ENCODE data around the gene NCKAP5. TPM values are rescaled to one million over a fixed set of nuclear protein-coding genes. Genes with fewer than 3 reads are reported as not detected.

Gene NCKAP5
- total RNA-seq, 1 donor from 2014 or later: 0.87 TPM

DNA sequence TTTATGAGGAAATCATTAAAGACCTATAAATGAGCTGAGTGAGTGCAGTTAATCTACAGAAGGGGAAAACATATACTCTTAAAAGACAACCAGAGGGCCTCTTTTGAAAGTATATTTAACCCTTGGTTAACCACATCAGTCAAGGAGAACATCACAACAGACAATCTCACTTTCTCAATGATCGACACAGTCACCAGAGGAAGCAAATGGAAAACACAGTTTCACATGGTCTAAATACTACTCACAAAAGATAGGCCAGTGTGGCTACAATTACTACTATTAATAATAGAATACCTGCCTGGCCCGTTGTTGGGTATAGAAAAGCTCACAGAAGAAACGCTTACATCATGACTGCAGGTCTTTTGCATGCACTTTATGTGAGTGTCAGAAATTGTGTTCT, 426.2 kb downstream of the NCKAP5 start:
- DNase-seq (ENCODE audit: low spot score): no peak
- no peaks in the 10 kb centered on the region for H3K9me3 Mint-ChIP-seq (ENCODE audit: low read depth)
- no peaks in the 10 kb centered on the region for H3K36me3 Mint-ChIP-seq (ENCODE audit: low read depth)
- H3K27me3 Mint-ChIP-seq (ENCODE audit: low read depth): peaks cover 2% of the 10 kb centered on the region
- H3K27ac Mint-ChIP-seq (ENCODE audit: unreplicated experiment): no peak overlapping the region
- H3K4me3 Mint-ChIP-seq (ENCODE audit: unreplicated experiment): no peak overlapping the region
- H3K4me1 Mint-ChIP-seq (ENCODE audit: low read depth): no peaks in the 10 kb centered on the region
- TF ChIP-seq, protein P1, sequence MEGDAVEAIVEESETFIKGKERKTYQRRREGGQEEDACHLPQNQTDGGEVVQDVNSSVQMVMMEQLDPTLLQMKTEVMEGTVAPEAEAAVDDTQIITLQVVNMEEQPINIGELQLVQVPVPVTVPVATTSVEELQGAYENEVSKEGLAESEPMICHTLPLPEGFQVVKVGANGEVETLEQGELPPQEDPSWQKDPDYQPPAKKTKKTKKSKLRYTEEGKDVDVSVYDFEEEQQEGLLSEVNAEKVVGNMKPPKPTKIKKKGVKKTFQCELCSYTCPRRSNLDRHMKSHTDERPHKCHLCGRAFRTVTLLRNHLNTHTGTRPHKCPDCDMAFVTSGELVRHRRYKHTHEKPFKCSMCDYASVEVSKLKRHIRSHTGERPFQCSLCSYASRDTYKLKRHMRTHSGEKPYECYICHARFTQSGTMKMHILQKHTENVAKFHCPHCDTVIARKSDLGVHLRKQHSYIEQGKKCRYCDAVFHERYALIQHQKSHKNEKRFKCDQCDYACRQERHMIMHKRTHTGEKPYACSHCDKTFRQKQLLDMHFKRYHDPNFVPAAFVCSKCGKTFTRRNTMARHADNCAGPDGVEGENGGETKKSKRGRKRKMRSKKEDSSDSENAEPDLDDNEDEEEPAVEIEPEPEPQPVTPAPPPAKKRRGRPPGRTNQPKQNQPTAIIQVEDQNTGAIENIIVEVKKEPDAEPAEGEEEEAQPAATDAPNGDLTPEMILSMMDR (IDR thresholded peaks at IDR 0.05): no peak

DNA sequence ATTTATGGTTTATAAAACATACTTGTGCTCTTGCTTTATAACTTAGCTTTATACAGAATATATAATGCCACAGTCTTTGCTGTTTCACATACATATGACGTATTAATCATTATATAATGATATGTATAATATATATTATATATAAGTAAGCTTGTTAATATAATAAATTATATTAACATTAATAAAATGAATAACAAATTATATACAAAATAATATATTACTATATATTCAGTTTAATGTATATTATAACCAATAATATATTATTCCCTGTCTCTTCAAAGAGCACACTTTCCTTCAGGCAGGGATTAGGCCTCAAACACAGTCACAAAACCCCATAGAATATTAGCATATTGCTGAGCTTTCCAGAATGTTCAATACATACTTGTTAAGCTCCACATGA, 427.6 kb downstream of the NCKAP5 start:
- Mint-ChIP-seq H3K4me3 (ENCODE audit: unreplicated experiment) (no peak overlapping the region), H3K4me1 (ENCODE audit: low read depth) (no peaks in the 10 kb centered on the region), H3K27me3 (ENCODE audit: low read depth) (no peaks in the 10 kb centered on the region), H3K9me3 (ENCODE audit: low read depth) (no peaks in the 10 kb centered on the region), H3K36me3 (ENCODE audit: low read depth) (no peaks in the 10 kb centered on the region), H3K27ac (ENCODE audit: unreplicated experiment) (no peak overlapping the region)
- DNase-seq (ENCODE audit: low spot score): no peak
- TF ChIP-seq, protein P1 (IDR thresholded peaks at IDR 0.05): no peak

- Mint-ChIP-seq H3K27me3 (ENCODE audit: low read depth) (no peaks in the 10 kb centered on the region), H3K9me3 (ENCODE audit: low read depth) (no peaks in the 10 kb centered on the region), H3K4me3 (ENCODE audit: unreplicated experiment) (no peak overlapping the region), H3K4me1 (ENCODE audit: low read depth) (no peaks in the 10 kb centered on the region), H3K27ac (ENCODE audit: unreplicated experiment) (no peak overlapping the region), H3K36me3 (ENCODE audit: low read depth) (no peaks in the 10 kb centered on the region)
- TF ChIP-seq, protein P1 (IDR thresholded peaks at IDR 0.05): no peak
- no peak for DNase-seq (ENCODE audit: low spot score)
Measured at GRCh38 chr2:133139847-133140533, 428.3 kb downstream of the NCKAP5 start.

DNA sequence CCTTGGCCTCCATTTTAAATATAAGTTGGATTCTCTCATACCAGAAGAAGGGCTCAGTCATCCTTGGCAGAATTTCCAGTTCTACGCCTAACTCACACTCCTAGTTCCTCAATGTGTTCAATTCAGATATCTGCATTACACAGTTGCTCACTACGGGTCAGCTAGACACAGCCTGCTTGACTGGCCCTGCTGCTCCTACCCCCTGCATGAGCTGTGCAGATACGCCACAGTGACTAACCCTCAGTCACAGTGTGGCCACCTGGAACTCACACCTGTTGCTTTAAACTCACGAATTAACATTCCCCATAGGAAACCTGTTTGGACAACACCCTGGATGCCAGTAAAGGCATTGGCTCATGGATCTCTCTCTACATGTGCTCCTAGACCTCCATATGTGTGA, 429.6 kb downstream of the NCKAP5 start:
- no peak for DNase-seq (ENCODE audit: low spot score)
- TF ChIP-seq, protein P1 (IDR thresholded peaks at IDR 0.05): no peak
- Mint-ChIP-seq H3K4me1 (ENCODE audit: low read depth) (no peaks in the 10 kb centered on the region), H3K27ac (ENCODE audit: unreplicated experiment) (no peak overlapping the region), H3K9me3 (ENCODE audit: low read depth) (no peaks in the 10 kb centered on the region), H3K4me3 (ENCODE audit: unreplicated experiment) (no peak overlapping the region), H3K27me3 (ENCODE audit: low read depth) (no peaks in the 10 kb centered on the region), H3K36me3 (ENCODE audit: low read depth) (no peaks in the 10 kb centered on the region)

DNA sequence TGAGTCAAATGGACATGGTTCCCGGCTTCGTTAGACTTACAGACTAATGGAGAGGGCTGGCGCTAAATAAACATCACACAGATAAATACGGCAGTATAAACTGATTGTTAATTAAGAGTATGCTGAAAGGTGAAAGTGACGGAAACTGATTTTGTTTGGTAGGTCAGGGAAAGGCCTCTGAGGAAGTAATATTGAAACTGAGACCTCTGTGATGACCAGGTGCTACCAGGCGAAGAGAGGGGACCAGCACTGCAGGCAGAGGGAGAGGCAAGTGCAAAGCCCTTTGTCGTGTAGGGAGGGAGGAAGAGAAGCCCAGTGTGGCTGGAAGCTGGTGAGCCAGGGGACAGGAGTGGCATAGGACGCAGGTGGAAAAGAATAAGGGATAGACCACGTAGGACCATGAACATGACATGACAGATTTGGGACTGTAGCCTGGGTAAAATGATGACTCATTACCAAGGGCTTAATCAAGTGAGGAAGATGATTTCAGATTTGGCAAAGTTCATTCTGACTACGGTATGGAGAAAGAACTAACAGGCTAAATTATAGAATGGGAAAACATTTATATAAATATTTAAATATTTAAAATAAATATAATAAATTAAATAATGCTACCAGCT, 433.1 kb downstream of the NCKAP5 start:
- H3K4me1 Mint-ChIP-seq (ENCODE audit: low read depth): no peaks in the 10 kb centered on the region
- TF ChIP-seq, protein P1 (IDR thresholded peaks at IDR 0.05): no peak

More for the DNA sequence above, 433.1 kb downstream of the NCKAP5 start:
- H3K9me3 Mint-ChIP-seq (ENCODE audit: low read depth): no peaks in the 10 kb centered on the region
- H3K36me3 Mint-ChIP-seq (ENCODE audit: low read depth): no peaks in the 10 kb centered on the region
- no peak overlapping the region for H3K4me3 Mint-ChIP-seq (ENCODE audit: unreplicated experiment)
- H3K27me3 Mint-ChIP-seq (ENCODE audit: low read depth): no peaks in the 10 kb centered on the region
- no peak overlapping the region for H3K27ac Mint-ChIP-seq (ENCODE audit: unreplicated experiment)
- DNase-seq (ENCODE audit: low spot score): no peak

All from chondrocyte (in vitro differentiated cells).